H1 (cell line): ENCODE measurements around the gene SLC25A45. TPM values are rescaled to one million over a fixed set of nuclear protein-coding genes. Genes with fewer than 3 reads are reported as not detected.

Source experiments
- CTCF ChIA-PET: fragments of 300-600 bp; sonication (Branson Sonifier 250); formaldehyde crosslinking; loops from one replicate; lab custom pipeline; 2021; ENCODE audit not compliant: partially characterized antibody; lab: Charles Lee
- POLR2A ChIA-PET: fragments of 300-600 bp; sonication (Branson Sonifier 250); formaldehyde crosslinking; loops from one replicate; lab custom pipeline; 2021; ENCODE audit warnings: inconsistent platforms; ENCODE audit not compliant: partially characterized antibody; lab: Charles Lee
- DNase-seq, 2 experiments: peaks; one replicate each; pipeline versions ENCODE4 v3.0.0 to v3.0.0-alpha.2; 2010 to 2022; ENCODE audit warnings: low spot score in 2 of 2, low read depth in 1 of 2, mixed read lengths in 1 of 2
- FAIRE-seq: peaks from 2 replicates; lab custom pipeline; 2011; peaks lifted over from hg19 to GRCh38; lab: Jason Lieb, UNC
- H2AFZ ChIP-seq: 2 replicates; pipeline ENCODE4 v1.8.1; 2012; ENCODE audit warnings: low read length, inconsistent platforms
- H2AK5ac ChIP-seq: 2 replicates; pipeline ENCODE4 v1.6.1; 2013; ENCODE audit warnings: low read depth, low read length
- H2BK120ac ChIP-seq: replicated peaks from 2 replicates; pipeline ENCODE3; 2013; ENCODE audit warnings: low read depth, low read length, inconsistent platforms
- H2BK12ac ChIP-seq: 2 replicates; pipeline ENCODE4 v1.6.1; 2013; ENCODE audit warnings: low read depth, low read length
- H2BK15ac ChIP-seq: 2 replicates; pipeline ENCODE4 v1.6.1; 2013; ENCODE audit warnings: low read length
- H2BK20ac ChIP-seq: 2 replicates; pipeline ENCODE4 v1.6.1; 2013; ENCODE audit warnings: low read length
- H2BK5ac ChIP-seq: 2 replicates; pipeline ENCODE4 v1.6.1; 2013; ENCODE audit warnings: low read depth, low read length
- H3K14ac ChIP-seq: 2 replicates; pipeline ENCODE4 v1.6.1; 2013; ENCODE audit warnings: inconsistent platforms; ENCODE audit not compliant: insufficient read length
- H3K18ac ChIP-seq: 2 replicates; pipeline ENCODE4 v1.6.1; 2013; ENCODE audit warnings: low read length; ENCODE audit errors: extremely low read depth
- H3K23ac ChIP-seq: 2 replicates; pipeline ENCODE4 v1.6.1; 2013; ENCODE audit warnings: inconsistent platforms; ENCODE audit not compliant: insufficient read length
- H3K23me2 ChIP-seq: 2 replicates; pipeline ENCODE4 v1.6.1; 2013; ENCODE audit warnings: low read depth, low read length
- H3K27ac ChIP-seq: 2 replicates; pipeline ENCODE4 v1.6.1; 2011; ENCODE audit warnings: low read depth, low read length, inconsistent platforms
- H3K27me3 ChIP-seq, 4 experiments: replicated peaks in 1 of 4; 1 replicate in 1 of 4; 2 replicates in 3 of 4; pipeline versions ENCODE4 v1.6.1 to v1.8.1; 2011 to 2013; ENCODE audit warnings: low read length in 3 of 4, mild to moderate bottlenecking in 3 of 4, inconsistent platforms in 2 of 4, mixed read lengths in 2 of 4, moderate library complexity in 1 of 4; ENCODE audit not compliant: control insufficient read depth in 3 of 4, insufficient read depth in 3 of 4; ENCODE audit errors: extremely low read depth in 1 of 4
- H3K36me3 ChIP-seq, 4 experiments: 2 replicates each; pipeline versions ENCODE4 v1.6.1 to v1.8.1; 2011 to 2013; ENCODE audit warnings: mild to moderate bottlenecking in 4 of 4, low read length in 3 of 4, moderate library complexity in 2 of 4, control low read depth in 1 of 4, inconsistent platforms in 1 of 4; ENCODE audit not compliant: insufficient read depth in 4 of 4, control insufficient read depth in 2 of 4
- H3K4ac ChIP-seq: replicated peaks from 2 replicates; pipeline ENCODE3; 2013; ENCODE audit warnings: low read length, low read depth, mixed read lengths, inconsistent platforms; ENCODE audit not compliant: insufficient read length
- H3K4me1 ChIP-seq, 4 experiments: replicated peaks in 1 of 4; 1 replicate in 1 of 4; 2 replicates in 3 of 4; pipeline versions ENCODE4 v1.6.1 to v1.8.1; 2011 to 2013; ENCODE audit warnings: low read length in 3 of 4, inconsistent platforms in 2 of 4, mixed read lengths in 1 of 4; ENCODE audit not compliant: insufficient read depth in 4 of 4, control insufficient read depth in 3 of 4
- H3K4me2 ChIP-seq, 2 experiments: 2 replicates each; pipeline versions ENCODE4 v1.6.1 to v1.8.1; 2011 to 2013; ENCODE audit warnings: low read depth in 2 of 2, low read length in 2 of 2, control low read depth in 1 of 2, inconsistent platforms in 1 of 2, mild to moderate bottlenecking in 1 of 2; ENCODE audit not compliant: insufficient read depth in 1 of 2
- H3K4me3 ChIP-seq, 4 experiments: fragments of 200-600, 300-600 bp in 1 of 4; sonication (generic), shearing (Covaris generic), sonication (Bioruptor Twin) in 1 of 4; 2 replicates each; pipeline versions ENCODE4 v1.5.1 to v1.8.1; 2011 to 2016; ENCODE audit warnings: low read length in 4 of 4, low read depth in 3 of 4, control low read depth in 2 of 4, inconsistent platforms in 2 of 4, mild to moderate bottlenecking in 2 of 4, mixed read lengths in 1 of 4, moderate library complexity in 1 of 4; ENCODE audit not compliant: insufficient read depth in 2 of 4; ENCODE audit errors: extremely low read depth in 1 of 4
- H3K56ac ChIP-seq: replicated peaks from 2 replicates; pipeline ENCODE3; 2013; ENCODE audit warnings: low read depth, mild to moderate bottlenecking, mixed read lengths, low read length, inconsistent platforms; ENCODE audit not compliant: insufficient read length
- H3K79me1 ChIP-seq: 2 replicates; pipeline ENCODE4 v1.6.1; 2013; ENCODE audit warnings: low read depth, low read length, control low read depth
- H3K79me2 ChIP-seq, 2 experiments: 2 replicates each; pipeline versions ENCODE4 v1.6.1 to v1.8.1; 2012 to 2013; ENCODE audit warnings: low read length in 2 of 2, mild to moderate bottlenecking in 2 of 2, inconsistent platforms in 1 of 2; ENCODE audit not compliant: insufficient read depth in 2 of 2, control insufficient read depth in 1 of 2
- H3K9ac ChIP-seq, 4 experiments: replicated peaks in 1 of 4; 1 replicate in 1 of 4; 2 replicates in 3 of 4; pipeline versions ENCODE4 v1.6.1 to v1.8.1; 2011 to 2013; ENCODE audit warnings: low read depth in 3 of 4, low read length in 3 of 4, control low read depth in 2 of 4, mild to moderate bottlenecking in 2 of 4, moderate library complexity in 2 of 4, inconsistent platforms in 1 of 4; ENCODE audit errors: extremely low read depth in 1 of 4
- H3K9me3 ChIP-seq, 2 experiments: 2 replicates each; pipeline versions ENCODE4 v1.6.1 to v1.8.1; 2012 to 2013; ENCODE audit warnings: mild to moderate bottlenecking in 2 of 2, moderate library complexity in 2 of 2, control low read depth in 1 of 2, inconsistent platforms in 1 of 2, low read depth in 1 of 2, low read length in 1 of 2, mixed read lengths in 1 of 2; ENCODE audit not compliant: insufficient read depth in 2 of 2
- H4K20me1 ChIP-seq, 2 experiments: replicated peaks in 1 of 2; 2 replicates each; pipeline versions ENCODE3 to v1.8.1; 2011 to 2013; ENCODE audit warnings: inconsistent platforms in 2 of 2, low read length in 2 of 2, mild to moderate bottlenecking in 1 of 2; ENCODE audit not compliant: insufficient read depth in 2 of 2, control insufficient read depth in 1 of 2
- H4K5ac ChIP-seq: 2 replicates; pipeline ENCODE4 v1.6.1; 2013; ENCODE audit warnings: low read length, low read depth, mixed read lengths, inconsistent platforms; ENCODE audit not compliant: insufficient read length
- H4K8ac ChIP-seq: 2 replicates; pipeline ENCODE4 v1.8.0; 2013; ENCODE audit warnings: mild to moderate bottlenecking, moderate library complexity, low read length, inconsistent platforms; ENCODE audit not compliant: insufficient read depth; ENCODE audit errors: extremely low read depth
- H4K91ac ChIP-seq: replicated peaks from 2 replicates; pipeline ENCODE3; 2013; ENCODE audit warnings: low read length, mixed read lengths, inconsistent platforms; ENCODE audit not compliant: insufficient read length
- FOSL1 ChIP-seq: IDR thresholded peaks from 2 replicates; pipeline ENCODE4 v1.6.1; 2011; ENCODE audit warnings: mild to moderate bottlenecking, low read depth, low read length, moderate library complexity; ENCODE audit not compliant: insufficient read depth
- WGBS, 2 experiments: shearing (Covaris generic) in 1 of 2; methylation state at CpG; one replicate each; pipeline versions ENCODE4 v1.1.6 to v1.1.7; 2013 to 2015; ENCODE audit warnings: low lambda C conversion rate in 2 of 2, mixed read lengths in 2 of 2, inconsistent platforms in 1 of 2, low coverage in 1 of 2, missing lambda C conversion rate in 1 of 2; ENCODE audit not compliant: insufficient replicate concordance in 2 of 2, insufficient coverage in 1 of 2, insufficient read length in 1 of 2; ENCODE audit errors: extremely low coverage in 1 of 2, missing lambda C conversion rate in 1 of 2; 5-methylcytosine and 5-hydroxymethylcytosine counted together
- polyA plus RNA-seq, 7 experiments: library from polyadenylated mRNA; depleted of rRNA in 3 of 7; stranded (reverse) in 5 of 7; unstranded in 2 of 7; fragments of >200 nt in 5 of 7; fragments of 200-250 nt in 2 of 7; gene quantifications; 1 replicate in 5 of 7; 2 replicates in 1 of 7; 4 replicates in 1 of 7; pipeline versions ENCODE4 v1.2.1 to v1.2.3, GENCODE V29; 2011 to 2013; ENCODE audit warnings: missing spikeins in 2 of 7, mixed read lengths in 2 of 7
- total RNA-seq: library from RNA; stranded (reverse); fragmentation: NEBNext Ultra II Directional; extraction: Animal tissue kit (Norgen Biotek cat#: 25700); gene quantifications from 2 replicates; pipeline ENCODE4 v1.2.1, GENCODE V29; 2021
- TF ChIP-seq, protein P1 (sequence below): IDR thresholded peaks from 2 replicates; pipeline ENCODE4 v1.6.1; 2012; ENCODE audit warnings: inconsistent platforms

The SLC25A45 gene
- total and polyA plus RNA-seq, 2 of the 8 experiments (the other 6 are each of a cell fraction or from before 2014, with no cell fraction given): 0.54 to 0.59 TPM

DNA sequence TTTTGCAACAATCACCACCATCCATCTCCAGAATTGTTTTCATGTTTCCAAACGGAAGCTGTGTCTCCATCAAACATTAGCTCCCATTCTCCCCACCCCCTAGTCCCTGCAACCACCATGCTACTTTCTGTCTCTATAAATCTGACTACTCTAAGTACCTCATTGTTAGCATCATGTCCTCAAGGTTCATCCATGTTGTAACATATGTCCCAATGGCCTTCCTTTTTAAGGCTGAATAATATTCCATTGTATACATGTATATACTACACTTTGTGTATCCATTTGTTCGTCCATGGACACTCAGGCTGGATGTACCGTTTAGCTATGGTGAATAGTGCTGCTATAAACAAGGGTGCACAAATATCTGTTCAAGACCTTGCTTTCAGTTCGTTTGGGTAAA is 57.0 kb downstream of the SLC25A45 start:
- no peak overlapping the region for H3K27ac ChIP-seq
- no peak overlapping the region for H3K4me3 ChIP-seq
- WGBS, 2 experiments: 86% methylated on average over 4 of the region's 4 CpGs; no CpG with 5 or more reads in 1 of the 2 experiments
- H3K14ac ChIP-seq: no peak overlapping the region
- no peaks in the 10 kb centered on the region for H3K9me3 ChIP-seq
- H3K79me2 ChIP-seq: no peaks in the 10 kb centered on the region
- no peak overlapping the region for H2BK120ac ChIP-seq
- peaks cover 0 to 17% (median 7%) of the 10 kb centered on the region in 4 experiments; a peak in 7 of 8 replicates for H3K36me3 ChIP-seq
- no peak overlapping the region for H2BK15ac ChIP-seq
- H4K91ac ChIP-seq: no peak overlapping the region
- no peak overlapping the region for H2BK20ac ChIP-seq
- H3K79me1 ChIP-seq: peaks cover 6% of the 10 kb centered on the region
- H3K27me3 ChIP-seq: no peaks in the 10 kb centered on the region; a peak in 1 of 7 replicates
- H3K9ac ChIP-seq: no peak overlapping the region
- H2BK5ac ChIP-seq: no peak overlapping the region
- no peak overlapping the region for H2AK5ac ChIP-seq
- no peaks in the 10 kb centered on the region; a peak in 1 of 7 replicates for H3K4me1 ChIP-seq
- no peak overlapping the region for H3K56ac ChIP-seq
- POLR2A ChIA-PET: interaction anchor here (0.9 to 20.9 kb wide), 6 partner anchors 9 to 229 kb away, joined by 3 to 208 read pairs (median 7); partner anchors contain the start of genes CDC42EP2, DPF2 and VPS51
- H3K23me2 ChIP-seq: no peaks in the 10 kb centered on the region
- H3K18ac ChIP-seq: no peak overlapping the region
- no peak overlapping the region for H3K4ac ChIP-seq
- peaks cover 4 to 10% of the 10 kb centered on the region in 2 experiments for H4K20me1 ChIP-seq
- H3K4me2 ChIP-seq: no peak overlapping the region
- H3K23ac ChIP-seq: no peak overlapping the region
- H2AFZ ChIP-seq: no peak overlapping the region
- H2BK12ac ChIP-seq: no peak overlapping the region
- DNase-seq: no peak
- no peak for FAIRE-seq
- no peak overlapping the region for H4K8ac ChIP-seq
- CTCF ChIA-PET: interaction anchor here (0.7 to 52.8 kb wide), 3 partner anchors 8 to 219 kb away, joined by 4 to 1179 read pairs (median 20); no protein-coding TSS in a partner anchor
- H4K5ac ChIP-seq: no peak overlapping the region
- TF ChIP-seq, protein P1, sequence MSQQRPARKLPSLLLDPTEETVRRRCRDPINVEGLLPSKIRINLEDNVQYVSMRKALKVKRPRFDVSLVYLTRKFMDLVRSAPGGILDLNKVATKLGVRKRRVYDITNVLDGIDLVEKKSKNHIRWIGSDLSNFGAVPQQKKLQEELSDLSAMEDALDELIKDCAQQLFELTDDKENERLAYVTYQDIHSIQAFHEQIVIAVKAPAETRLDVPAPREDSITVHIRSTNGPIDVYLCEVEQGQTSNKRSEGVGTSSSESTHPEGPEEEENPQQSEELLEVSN: no peak
- no peak for TF ChIP-seq FOSL1
